ENCODE data around the gene PLD2.
"Not testable (repeated sequence)": the region's sequence is repeated elsewhere in the genome, so short reads cannot be mapped to it uniquely, and the experiment has no call there.

Gene PLD2

GRCh38 chr17:4859816-4860625, 53.1 kb downstream of the PLD2 start:
- DNase-seq, result no peak

- DNase-seq, result no peak
Observed at GRCh38 chr17:4860651-4861050, 53.7 kb downstream of the PLD2 start.

GRCh38 chr17:4861052-4861451, 54.1 kb downstream of the PLD2 start:
- no peak for DNase-seq

GRCh38 chr17:4862720-4863119, 55.8 kb downstream of the PLD2 start:
- no peak for DNase-seq

- DNase-seq, result no peak
Observed at GRCh38 chr17:4863321-4863720, 56.4 kb downstream of the PLD2 start.

- DNase-seq, result not testable (repeated sequence)
Observed at GRCh38 chr17:4867535-4867934, 60.6 kb downstream of the PLD2 start.

GRCh38 chr17:4869058-4869998, 62.4 kb downstream of the PLD2 start:
- not testable (repeated sequence) for DNase-seq

- DNase-seq, result no peak
Observed at GRCh38 chr17:4870855-4871254, 63.9 kb downstream of the PLD2 start.

- no peak for DNase-seq
Observed at GRCh38 chr17:4872786-4873185, 65.8 kb downstream of the PLD2 start.
